ENCODE results near the gene AHNAK. TPM values are rescaled to one million over a fixed set of nuclear protein-coding genes. Genes with fewer than 3 reads are reported as not detected.

AHNAK gene, protein sequence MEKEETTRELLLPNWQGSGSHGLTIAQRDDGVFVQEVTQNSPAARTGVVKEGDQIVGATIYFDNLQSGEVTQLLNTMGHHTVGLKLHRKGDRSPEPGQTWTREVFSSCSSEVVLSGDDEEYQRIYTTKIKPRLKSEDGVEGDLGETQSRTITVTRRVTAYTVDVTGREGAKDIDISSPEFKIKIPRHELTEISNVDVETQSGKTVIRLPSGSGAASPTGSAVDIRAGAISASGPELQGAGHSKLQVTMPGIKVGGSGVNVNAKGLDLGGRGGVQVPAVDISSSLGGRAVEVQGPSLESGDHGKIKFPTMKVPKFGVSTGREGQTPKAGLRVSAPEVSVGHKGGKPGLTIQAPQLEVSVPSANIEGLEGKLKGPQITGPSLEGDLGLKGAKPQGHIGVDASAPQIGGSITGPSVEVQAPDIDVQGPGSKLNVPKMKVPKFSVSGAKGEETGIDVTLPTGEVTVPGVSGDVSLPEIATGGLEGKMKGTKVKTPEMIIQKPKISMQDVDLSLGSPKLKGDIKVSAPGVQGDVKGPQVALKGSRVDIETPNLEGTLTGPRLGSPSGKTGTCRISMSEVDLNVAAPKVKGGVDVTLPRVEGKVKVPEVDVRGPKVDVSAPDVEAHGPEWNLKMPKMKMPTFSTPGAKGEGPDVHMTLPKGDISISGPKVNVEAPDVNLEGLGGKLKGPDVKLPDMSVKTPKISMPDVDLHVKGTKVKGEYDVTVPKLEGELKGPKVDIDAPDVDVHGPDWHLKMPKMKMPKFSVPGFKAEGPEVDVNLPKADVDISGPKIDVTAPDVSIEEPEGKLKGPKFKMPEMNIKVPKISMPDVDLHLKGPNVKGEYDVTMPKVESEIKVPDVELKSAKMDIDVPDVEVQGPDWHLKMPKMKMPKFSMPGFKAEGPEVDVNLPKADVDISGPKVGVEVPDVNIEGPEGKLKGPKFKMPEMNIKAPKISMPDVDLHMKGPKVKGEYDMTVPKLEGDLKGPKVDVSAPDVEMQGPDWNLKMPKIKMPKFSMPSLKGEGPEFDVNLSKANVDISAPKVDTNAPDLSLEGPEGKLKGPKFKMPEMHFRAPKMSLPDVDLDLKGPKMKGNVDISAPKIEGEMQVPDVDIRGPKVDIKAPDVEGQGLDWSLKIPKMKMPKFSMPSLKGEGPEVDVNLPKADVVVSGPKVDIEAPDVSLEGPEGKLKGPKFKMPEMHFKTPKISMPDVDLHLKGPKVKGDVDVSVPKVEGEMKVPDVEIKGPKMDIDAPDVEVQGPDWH (N-terminal part only)
- total RNA-seq: 643 and 750 TPM in 2 replicates

DNA sequence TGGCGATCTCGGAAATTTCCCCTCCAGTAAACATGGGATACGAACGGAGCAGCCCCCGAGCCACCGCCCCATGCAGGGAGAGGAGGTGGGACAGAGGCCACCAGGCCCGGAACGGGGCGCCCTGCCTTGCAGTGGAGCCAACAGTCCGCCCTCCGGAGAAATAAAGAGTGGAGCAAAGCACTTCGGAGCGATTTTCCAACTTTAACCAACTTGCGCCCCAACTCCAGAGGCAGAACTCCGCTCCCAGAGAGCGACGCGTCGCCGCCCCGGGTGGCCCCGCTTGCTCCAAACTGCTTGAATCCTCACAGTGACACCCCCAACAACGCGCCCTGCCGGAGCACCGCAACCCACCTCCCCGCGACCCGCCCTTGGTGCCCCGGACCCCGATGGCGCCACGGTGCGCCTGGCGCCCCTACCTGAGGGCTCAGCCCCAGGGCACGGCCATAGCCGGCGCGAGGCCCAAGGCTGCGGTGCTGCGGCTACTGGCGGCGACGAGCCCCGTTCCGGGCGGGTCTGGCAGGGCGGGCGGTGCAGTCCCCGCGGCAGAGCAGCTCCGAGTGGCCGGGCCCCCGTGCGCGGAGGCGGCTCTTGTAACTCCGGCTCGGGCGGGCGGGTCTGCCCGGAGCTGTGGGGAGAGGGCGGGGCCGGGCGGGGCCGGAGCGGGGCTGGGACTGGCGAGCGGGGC, at the start of gene AHNAK:
AHNAK (minus strand) TSS at position 563 of the 685 bp plus-strand sequence. CDS start 10,708 bp downstream, outside the sequence.

DNA sequence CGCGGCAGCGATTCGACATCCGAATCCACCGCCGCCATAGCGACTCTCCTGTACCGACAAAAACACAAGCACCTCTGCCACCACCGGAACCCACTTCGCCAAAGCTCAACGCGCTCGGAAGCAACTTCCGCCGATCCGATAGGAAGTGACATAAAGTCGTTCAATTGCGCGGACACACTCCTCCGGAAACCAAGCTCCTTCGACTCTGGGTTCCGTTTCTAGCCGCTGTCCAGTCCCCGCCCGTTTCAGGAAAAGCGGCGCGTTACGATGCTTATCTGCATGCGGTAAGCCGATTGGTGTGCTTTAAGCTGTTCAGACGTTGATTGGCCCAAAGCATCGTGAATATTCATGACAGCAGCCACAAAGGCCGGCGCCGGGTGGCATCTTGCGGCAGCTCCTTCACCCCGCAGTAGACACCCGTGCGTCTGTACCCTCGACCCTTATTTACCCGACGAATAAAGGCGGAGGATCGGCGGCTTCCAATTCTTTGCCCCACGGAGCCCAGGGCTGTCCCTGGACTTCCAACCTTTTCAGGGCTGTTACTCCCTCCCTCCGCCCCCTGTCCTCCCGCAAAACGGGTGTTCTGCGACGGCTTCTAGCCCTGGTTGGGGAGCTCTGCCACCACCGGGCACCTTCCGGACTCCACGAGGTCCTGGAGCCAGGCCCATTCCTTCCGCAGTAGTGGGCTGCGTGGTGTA, 45.0 kb upstream of the AHNAK start, which contains the start of gene TUT1:
TUT1 (minus strand) TSS at position 76 of the 698 bp plus-strand sequence; CDS start at position 38, 38 bp downstream.

DNA sequence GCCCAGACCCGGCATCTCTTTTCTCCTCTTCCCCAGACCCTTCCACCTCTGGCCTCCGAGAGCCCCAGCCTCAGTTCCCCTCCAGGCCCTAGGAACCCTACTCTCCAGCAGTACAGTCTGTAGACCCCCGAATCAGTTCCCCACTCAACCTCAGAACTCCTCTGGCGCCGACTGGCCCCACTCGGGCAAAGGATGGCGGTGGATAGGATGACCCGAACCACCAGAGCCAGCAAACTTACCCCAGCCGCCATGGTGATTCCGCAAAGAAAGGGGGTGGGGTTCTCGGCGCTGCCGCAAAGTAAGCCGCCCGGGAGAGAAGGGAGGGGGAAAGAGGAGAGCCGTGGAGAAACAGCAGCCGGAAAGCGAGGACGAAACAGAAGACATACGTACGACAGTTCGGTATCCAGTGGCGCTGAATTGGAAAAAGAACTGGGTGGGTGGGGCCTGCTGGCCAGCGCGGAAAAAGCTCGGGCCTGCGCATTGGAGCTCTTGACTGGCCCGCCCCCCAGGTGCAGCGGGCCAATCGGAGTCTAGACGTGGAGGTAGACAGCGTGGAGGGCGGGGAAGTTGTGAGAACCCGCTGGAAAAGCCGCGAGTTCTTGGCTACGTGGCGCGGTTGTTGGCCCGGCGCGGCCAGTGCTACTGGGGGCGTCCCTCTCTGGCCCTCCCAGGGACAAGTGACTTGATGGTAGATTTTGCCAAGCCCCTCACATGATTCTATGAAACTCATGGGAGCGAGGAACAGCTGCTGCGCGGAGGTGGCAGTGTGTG, 27.2 kb upstream of the AHNAK start, which contains the start of gene EEF1G:
EEF1G (minus strand) TSS at position 300 of the 771 bp plus-strand sequence; CDS start at position 251, 49 bp downstream.

DNA sequence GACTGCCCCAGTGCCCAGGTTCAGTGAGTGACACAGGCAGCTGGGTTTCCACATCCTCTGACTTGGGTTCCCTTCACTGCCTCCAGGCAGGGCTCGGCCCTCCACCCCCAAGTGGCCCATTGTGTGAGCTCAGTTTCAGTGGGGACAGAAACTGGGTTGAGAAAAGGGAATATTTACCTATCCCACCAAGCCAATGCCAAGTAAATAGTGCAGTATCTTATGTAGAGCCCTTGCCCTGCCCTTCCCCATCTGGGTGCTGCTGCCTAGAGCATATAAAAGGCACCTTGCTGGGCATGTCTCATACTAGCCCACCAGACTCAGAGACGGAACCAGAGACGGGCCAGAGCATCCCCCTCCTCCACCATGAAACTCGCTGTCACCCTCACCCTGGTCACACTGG, 127.9 kb downstream of the AHNAK start, which contains the start of gene SCGB1A1:
SCGB1A1 (plus strand) TSS at position 301 of the 400 bp plus-strand sequence; CDS start at position 364, 63 bp downstream.

Other genes with a start within 250 kb of the AHNAK start
- not detected in 2 replicates for gene SCGB1D4, start 247.7 kb downstream of the AHNAK start, total RNA-seq
- 1.3 and 1.5 TPM in 2 replicates for gene ASRGL1, start 209.4 kb downstream of the AHNAK start, total RNA-seq
- not detected in 2 replicates for gene SCGB1A1, start 127.8 kb downstream of the AHNAK start, total RNA-seq
- gene EEF1G, start 27.1 kb upstream of the AHNAK start, total RNA-seq: 1,386 and 1,416 TPM in 2 replicates
- 5.4 and 6.4 TPM in 2 replicates for gene TUT1, start 44.7 kb upstream of the AHNAK start, total RNA-seq
- 102 and 120 TPM in 2 replicates for gene MTA2, start 55.1 kb upstream of the AHNAK start, total RNA-seq
- 20.9 and 25.7 TPM in 2 replicates for gene EML3, start 66.0 kb upstream of the AHNAK start, total RNA-seq
- gene ROM1, start 66.5 kb upstream of the AHNAK start, total RNA-seq: 10.3 and 10.6 TPM in 2 replicates
- 32.6 and 39.9 TPM in 2 replicates for gene B3GAT3, start 75.2 kb upstream of the AHNAK start, total RNA-seq
- 243 and 244 TPM in 2 replicates for gene GANAB, start 99.8 kb upstream of the AHNAK start, total RNA-seq
- 16.8 and 22.2 TPM in 2 replicates for gene INTS5, start 106.5 kb upstream of the AHNAK start, total RNA-seq
- gene C11orf98, start 118.4 kb upstream of the AHNAK start, total RNA-seq: 32.3 and 46.8 TPM in 2 replicates
- gene CSKMT, start 118.5 kb upstream of the AHNAK start, total RNA-seq: 4.9 and 9.1 TPM in 2 replicates
- gene UQCC3, start 124.9 kb upstream of the AHNAK start, total RNA-seq: 11.9 and 15.1 TPM in 2 replicates
- gene LBHD1, start 125.5 kb upstream of the AHNAK start, total RNA-seq: 2.4 and 2.8 TPM in 2 replicates
- 134 and 158 TPM in 2 replicates for gene UBXN1, start 132.3 kb upstream of the AHNAK start, total RNA-seq
- 3.3 and 3.4 TPM in 2 replicates for gene LRRN4CL, start 142.7 kb upstream of the AHNAK start, total RNA-seq
- gene BSCL2, start 160.6 kb upstream of the AHNAK start, total RNA-seq: 57.1 and 67.2 TPM in 2 replicates
- not detected in 2 replicates for gene GNG3, start 160.9 kb upstream of the AHNAK start, total RNA-seq
- gene HNRNPUL2, start 180.7 kb upstream of the AHNAK start, total RNA-seq: 12.6 and 14.9 TPM in 2 replicates
- gene TTC9C, start 181.7 kb upstream of the AHNAK start, total RNA-seq: 28.5 and 31.1 TPM in 2 replicates
- gene ZBTB3, start 207.4 kb upstream of the AHNAK start, total RNA-seq: 11.0 and 11.2 TPM in 2 replicates
- 97.0 and 98.7 TPM in 2 replicates for gene POLR2G, start 214.8 kb upstream of the AHNAK start, total RNA-seq
- 16.2 and 17.6 TPM in 2 replicates for gene TAF6L, start 224.6 kb upstream of the AHNAK start, total RNA-seq
- 24.3 and 24.4 TPM in 2 replicates for gene TMEM179B, start 240.6 kb upstream of the AHNAK start, total RNA-seq
- 13.2 and 15.1 TPM in 2 replicates for gene TMEM223, start 245.2 kb upstream of the AHNAK start, total RNA-seq